ENCODE data around the gene ACTMAP.
"Not testable (repeated sequence)": the region's sequence is repeated elsewhere in the genome, so short reads cannot be mapped to it uniquely, and the experiment has no call there.

ACTMAP gene

GRCh38 chr19:40768869-40769268 lies 18.6 kb upstream of the ACTMAP start:
- no peak for DNase-seq
- in situ Hi-C loops (cut with HindIII; ENCODE audit: low pct_ligation_motif_present, low sequenced_read_pairs): no loop called here
- Histone ChIP-seq H3K36me3 (replicated peaks) (peaks cover 27% of the 10 kb centered on the region), H3K27ac (no peak overlapping the region), H3K27me3 (replicated peaks) (no peaks in the 10 kb centered on the region), H3K4me3 (ENCODE audit: low read depth, low read length) (no peak overlapping the region)
- TF ChIP-seq, protein P1, sequence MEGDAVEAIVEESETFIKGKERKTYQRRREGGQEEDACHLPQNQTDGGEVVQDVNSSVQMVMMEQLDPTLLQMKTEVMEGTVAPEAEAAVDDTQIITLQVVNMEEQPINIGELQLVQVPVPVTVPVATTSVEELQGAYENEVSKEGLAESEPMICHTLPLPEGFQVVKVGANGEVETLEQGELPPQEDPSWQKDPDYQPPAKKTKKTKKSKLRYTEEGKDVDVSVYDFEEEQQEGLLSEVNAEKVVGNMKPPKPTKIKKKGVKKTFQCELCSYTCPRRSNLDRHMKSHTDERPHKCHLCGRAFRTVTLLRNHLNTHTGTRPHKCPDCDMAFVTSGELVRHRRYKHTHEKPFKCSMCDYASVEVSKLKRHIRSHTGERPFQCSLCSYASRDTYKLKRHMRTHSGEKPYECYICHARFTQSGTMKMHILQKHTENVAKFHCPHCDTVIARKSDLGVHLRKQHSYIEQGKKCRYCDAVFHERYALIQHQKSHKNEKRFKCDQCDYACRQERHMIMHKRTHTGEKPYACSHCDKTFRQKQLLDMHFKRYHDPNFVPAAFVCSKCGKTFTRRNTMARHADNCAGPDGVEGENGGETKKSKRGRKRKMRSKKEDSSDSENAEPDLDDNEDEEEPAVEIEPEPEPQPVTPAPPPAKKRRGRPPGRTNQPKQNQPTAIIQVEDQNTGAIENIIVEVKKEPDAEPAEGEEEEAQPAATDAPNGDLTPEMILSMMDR (IDR thresholded peaks at IDR 0.05; ENCODE audit: low read depth, low read length, missing control alignments): no peak

GRCh38 chr19:40766385-40766784 lies 16.1 kb upstream of the ACTMAP start:
- in situ Hi-C loops (cut with HindIII; ENCODE audit: low pct_ligation_motif_present, low sequenced_read_pairs); H3K27me3 ChIP-seq (replicated peaks); H3K4me3 ChIP-seq (ENCODE audit: low read depth, low read length); DNase-seq; H3K27ac ChIP-seq: not testable (repeated sequence)
- peaks cover 51% of the 10 kb centered on the region for H3K36me3 ChIP-seq (replicated peaks)

GRCh38 chr19:40763963-40764362 lies 13.7 kb upstream of the ACTMAP start:
- Histone ChIP-seq H3K27ac (no peak overlapping the region), H3K4me3 (ENCODE audit: low read depth, low read length) (no peak overlapping the region), H3K27me3 (replicated peaks) (no peaks in the 10 kb centered on the region), H3K36me3 (replicated peaks) (peaks cover 71% of the 10 kb centered on the region)
- TF ChIP-seq, protein P1 (IDR thresholded peaks at IDR 0.05; ENCODE audit: low read depth, low read length, missing control alignments): no peak
- in situ Hi-C loops (cut with HindIII; ENCODE audit: low pct_ligation_motif_present, low sequenced_read_pairs): no loop called here
- DNase-seq: no peak

DNA sequence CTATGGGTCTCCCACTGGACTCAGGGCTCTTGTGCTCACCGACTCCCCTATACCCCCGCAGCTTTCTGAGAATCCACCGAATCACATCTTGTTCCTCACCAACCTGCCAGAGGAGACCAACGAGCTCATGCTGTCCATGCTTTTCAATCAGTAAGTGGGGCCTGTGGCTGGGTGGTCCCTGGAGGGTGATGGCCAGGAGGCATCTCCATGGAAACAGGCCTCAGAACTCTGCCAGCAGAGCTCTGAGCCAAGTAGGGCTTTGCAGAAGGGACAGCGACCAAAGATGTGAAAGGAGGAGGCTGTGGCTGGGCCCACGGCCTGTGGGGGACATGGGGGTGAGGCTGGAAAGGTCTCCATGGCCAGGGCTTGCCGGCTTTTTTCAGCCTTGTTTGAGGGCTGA lies 13.2 kb upstream of the ACTMAP start:
- in situ Hi-C loops (cut with HindIII; ENCODE audit: low pct_ligation_motif_present, low sequenced_read_pairs): no loop called here

DNA sequence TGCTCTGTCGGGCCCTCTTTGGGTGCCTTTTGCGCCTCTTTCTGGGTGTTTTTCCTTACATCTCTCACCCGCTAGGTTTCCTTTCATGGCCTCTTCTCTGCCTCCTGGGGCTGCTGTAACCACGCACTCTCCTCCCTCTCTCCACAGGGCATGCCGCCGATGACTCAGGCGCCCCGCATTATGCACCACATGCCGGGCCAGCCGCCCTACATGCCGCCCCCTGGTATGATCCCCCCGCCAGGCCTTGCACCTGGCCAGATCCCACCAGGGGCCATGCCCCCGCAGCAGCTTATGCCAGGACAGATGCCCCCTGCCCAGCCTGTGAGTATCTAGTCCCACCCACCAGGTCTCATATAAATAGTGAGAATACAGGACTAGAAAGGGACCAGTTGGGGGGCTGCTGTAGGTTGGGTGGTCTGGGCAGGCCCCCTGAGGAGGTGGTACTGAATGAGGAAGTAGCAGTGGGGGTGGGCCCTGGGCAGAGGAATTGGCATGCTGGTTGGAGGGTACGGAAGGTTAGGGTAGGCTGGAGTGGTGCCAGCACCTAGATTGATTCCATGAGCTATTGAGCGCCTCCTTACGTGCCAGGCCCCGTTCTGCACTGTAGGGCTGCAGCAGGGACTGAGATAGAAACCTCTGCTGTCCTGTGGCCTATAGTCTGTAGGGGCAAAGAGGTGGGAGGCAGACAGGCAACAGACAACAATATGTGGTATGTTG lies 12.6 kb upstream of the ACTMAP start:
- Histone ChIP-seq H3K27ac (no peak overlapping the region), H3K27me3 (replicated peaks) (no peaks in the 10 kb centered on the region), H3K4me3 (ENCODE audit: low read depth, low read length) (no peak overlapping the region), H3K36me3 (replicated peaks) (peaks cover 81% of the 10 kb centered on the region)
- no peak for DNase-seq
- in situ Hi-C loops (cut with HindIII; ENCODE audit: low pct_ligation_motif_present, low sequenced_read_pairs): no loop called here
- TF ChIP-seq, protein P1 (IDR thresholded peaks at IDR 0.05; ENCODE audit: low read depth, low read length, missing control alignments): no peak

More for the DNA sequence above, 13.2 kb upstream of the ACTMAP start:
- TF ChIP-seq, protein P1 (IDR thresholded peaks at IDR 0.05; ENCODE audit: low read depth, low read length, missing control alignments): no peak
- Histone ChIP-seq H3K4me3 (ENCODE audit: low read depth, low read length) (no peak overlapping the region), H3K27me3 (replicated peaks) (no peaks in the 10 kb centered on the region), H3K36me3 (replicated peaks) (peaks cover 75% of the 10 kb centered on the region), H3K27ac (no peak overlapping the region)
- DNase-seq: no peak

- TF ChIP-seq, protein P1 (IDR thresholded peaks at IDR 0.05; ENCODE audit: low read depth, low read length, missing control alignments): no peak
- Histone ChIP-seq H3K27me3 (replicated peaks) (no peaks in the 10 kb centered on the region), H3K27ac (no peak overlapping the region), H3K36me3 (replicated peaks) (peaks cover 79% of the 10 kb centered on the region), H3K4me3 (ENCODE audit: low read depth, low read length) (no peak overlapping the region)
- in situ Hi-C loops (cut with HindIII; ENCODE audit: low pct_ligation_motif_present, low sequenced_read_pairs): no loop called here
- no peak for DNase-seq
Measured at GRCh38 chr19:40759352-40759751, 9.1 kb upstream of the ACTMAP start.

Data from brain microvascular endothelial cell (primary cell).